GM12801 (cell line): ENCODE results near the gene FAM50A.

Experiments used
- TF ChIP-seq, protein P1 (sequence below): IDR thresholded peaks from one replicate; pipeline ENCODE4 v1.5.1; 2011; ENCODE audit warnings: control low read depth; ENCODE audit not compliant: insufficient read length; ENCODE audit errors: extremely low read depth

The FAM50A gene

DNA sequence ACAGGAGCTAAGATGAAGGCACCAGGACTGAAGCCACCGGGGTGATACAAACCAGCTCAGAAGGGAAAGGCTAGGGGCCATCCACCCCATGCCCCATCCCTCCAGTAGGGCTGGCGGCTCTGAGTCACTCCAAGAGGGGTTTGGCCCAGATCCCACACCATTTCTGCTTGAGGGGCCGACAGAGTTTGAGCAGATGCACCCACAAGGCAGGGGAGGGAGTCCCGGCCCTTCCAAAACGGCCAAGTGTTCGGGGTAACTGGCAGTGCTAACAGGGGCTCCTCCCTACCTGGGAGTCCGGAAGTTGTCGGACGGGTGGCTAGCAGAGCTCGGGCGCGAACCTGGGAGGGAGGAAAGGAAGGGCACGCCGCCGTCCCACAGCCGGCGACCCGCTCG is 46.1 kb downstream of the FAM50A start:
- TF ChIP-seq, protein P1, sequence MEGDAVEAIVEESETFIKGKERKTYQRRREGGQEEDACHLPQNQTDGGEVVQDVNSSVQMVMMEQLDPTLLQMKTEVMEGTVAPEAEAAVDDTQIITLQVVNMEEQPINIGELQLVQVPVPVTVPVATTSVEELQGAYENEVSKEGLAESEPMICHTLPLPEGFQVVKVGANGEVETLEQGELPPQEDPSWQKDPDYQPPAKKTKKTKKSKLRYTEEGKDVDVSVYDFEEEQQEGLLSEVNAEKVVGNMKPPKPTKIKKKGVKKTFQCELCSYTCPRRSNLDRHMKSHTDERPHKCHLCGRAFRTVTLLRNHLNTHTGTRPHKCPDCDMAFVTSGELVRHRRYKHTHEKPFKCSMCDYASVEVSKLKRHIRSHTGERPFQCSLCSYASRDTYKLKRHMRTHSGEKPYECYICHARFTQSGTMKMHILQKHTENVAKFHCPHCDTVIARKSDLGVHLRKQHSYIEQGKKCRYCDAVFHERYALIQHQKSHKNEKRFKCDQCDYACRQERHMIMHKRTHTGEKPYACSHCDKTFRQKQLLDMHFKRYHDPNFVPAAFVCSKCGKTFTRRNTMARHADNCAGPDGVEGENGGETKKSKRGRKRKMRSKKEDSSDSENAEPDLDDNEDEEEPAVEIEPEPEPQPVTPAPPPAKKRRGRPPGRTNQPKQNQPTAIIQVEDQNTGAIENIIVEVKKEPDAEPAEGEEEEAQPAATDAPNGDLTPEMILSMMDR, result no peak

DNA sequence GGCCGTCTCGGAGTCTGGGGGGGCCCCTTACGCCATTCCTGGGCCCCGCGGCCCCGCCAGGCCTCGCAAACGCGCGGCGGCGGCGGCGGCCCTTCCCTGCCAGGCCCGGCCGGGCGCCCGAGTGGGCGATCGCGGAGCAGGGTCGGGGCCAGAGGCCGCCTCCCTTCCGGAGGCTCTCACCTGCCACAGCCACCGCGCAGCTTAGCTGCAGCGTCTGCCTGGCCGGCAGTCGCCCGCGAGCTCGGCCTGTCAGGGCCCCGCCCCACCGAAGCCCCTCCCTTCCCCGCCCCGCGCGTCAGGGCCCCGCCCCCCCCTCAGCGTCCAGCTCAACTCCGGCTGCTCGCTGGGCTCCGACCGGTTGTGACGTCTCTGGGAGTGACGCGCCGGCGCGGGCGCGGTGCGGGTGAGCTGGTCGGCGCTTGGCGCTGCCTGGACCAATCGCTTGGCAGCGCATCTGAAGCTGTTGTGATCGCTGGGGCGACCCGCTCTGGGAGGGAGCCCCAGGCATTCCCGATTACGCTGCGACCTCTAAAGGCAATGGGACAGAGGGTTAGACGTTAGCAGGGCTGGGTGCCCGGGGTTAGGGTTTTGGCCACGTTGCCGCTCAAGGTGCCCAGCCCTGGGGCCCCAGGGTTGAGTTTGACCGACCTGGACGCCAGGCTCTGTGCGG is 46.6 kb downstream of the FAM50A start, which contains the start of gene SLC10A3:
SLC10A3 (minus strand) TSS at position 216 of the 670 bp plus-strand sequence. CDS start 1,689 bp downstream, outside the sequence.
- TF ChIP-seq, protein P1, result no peak

DNA sequence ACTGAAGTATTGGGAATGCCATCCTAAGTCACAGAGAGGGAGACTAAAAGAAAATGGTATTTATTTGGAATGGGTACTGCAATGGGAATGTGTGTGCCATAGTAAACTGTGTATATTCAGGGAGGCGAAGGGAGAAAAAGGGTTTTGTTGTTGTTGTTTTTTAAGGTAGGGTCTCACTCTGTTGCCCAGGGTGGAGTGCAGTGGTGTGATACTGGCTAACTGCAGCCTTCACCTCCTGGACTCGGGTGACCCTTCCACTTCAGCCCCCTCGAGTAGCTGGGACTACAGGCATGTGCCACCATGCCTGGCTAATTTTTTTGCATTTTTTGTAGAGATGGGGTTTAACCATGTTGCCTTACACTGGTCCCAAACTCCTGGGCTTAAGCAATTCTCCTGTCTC is 50.8 kb downstream of the FAM50A start:
- TF ChIP-seq, protein P1, result no peak

DNA sequence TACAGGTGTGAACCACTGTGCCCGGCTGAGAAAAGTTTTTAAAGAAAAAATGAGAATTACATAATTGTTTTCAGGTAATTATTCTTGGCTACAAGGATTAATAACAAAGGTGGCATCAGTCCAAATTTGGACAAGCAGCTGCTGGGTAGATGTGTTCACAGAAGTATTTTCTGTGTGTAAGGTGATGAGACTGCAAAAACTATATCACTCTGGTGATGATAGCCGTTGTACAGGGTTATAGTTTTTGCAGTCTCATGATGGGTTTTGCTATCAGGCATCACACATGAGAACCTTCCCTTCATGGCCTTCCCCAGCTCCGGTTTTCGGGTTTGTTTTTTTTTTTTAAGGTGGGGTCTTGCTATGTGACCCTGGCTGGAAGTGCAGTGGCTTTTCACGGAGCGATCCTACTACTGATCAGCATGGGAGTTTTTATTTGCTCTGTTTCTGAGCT is 51.6 kb downstream of the FAM50A start:
- TF ChIP-seq, protein P1, result no peak
